Small intestine (tissue), 7 donors: ENCODE measurements around the gene OR1C1. TPM values are rescaled to one million over a fixed set of nuclear protein-coding genes. Genes with fewer than 3 reads are reported as not detected.
"Not testable (repeated sequence)": the region's sequence is repeated elsewhere in the genome, so short reads cannot be mapped to it uniquely, and the experiment has no call there.

Experiments used
- DNase-seq, 2 donors: peaks; one replicate each; pipeline versions ENCODE4 v3.0.0 to v3.0.0-alpha.2; 2013
- FAIRE-seq: peaks from 2 replicates; lab custom pipeline; 2012; peaks lifted over from hg19 to GRCh38; lab: Jason Lieb, UNC
- H3K27ac ChIP-seq, 3 donors: one replicate each; pipeline ENCODE4 v1.5.1; 2013; ENCODE audit warnings: low read length in 2 of 3, mild to moderate bottlenecking in 2 of 3, control low read depth in 1 of 3, inconsistent platforms in 1 of 3, low read depth in 1 of 3, moderate library complexity in 1 of 3
- H3K27me3 ChIP-seq, 3 donors: one replicate each; pipeline ENCODE4 v1.6.1; 2013; ENCODE audit warnings: low read length in 3 of 3, inconsistent platforms in 1 of 3; ENCODE audit not compliant: control insufficient read depth in 3 of 3, insufficient read depth in 3 of 3
- H3K36me3 ChIP-seq, 3 donors: one replicate each; pipeline ENCODE4 v1.6.1; 2013; ENCODE audit warnings: low read length in 3 of 3, inconsistent platforms in 1 of 3, low read depth in 1 of 3, mild to moderate bottlenecking in 1 of 3, moderate library complexity in 1 of 3; ENCODE audit not compliant: control insufficient read depth in 3 of 3, insufficient read depth in 2 of 3
- H3K4me1 ChIP-seq, 3 donors: one replicate each; pipeline ENCODE4 v1.6.1; 2013; ENCODE audit warnings: low read length in 2 of 3, inconsistent platforms in 1 of 3, low read depth in 1 of 3, mild to moderate bottlenecking in 1 of 3, moderate library complexity in 1 of 3; ENCODE audit not compliant: control insufficient read depth in 3 of 3, insufficient read depth in 2 of 3
- H3K4me3 ChIP-seq, 3 donors: one replicate each; pipeline ENCODE4 v1.5.1; 2013; ENCODE audit warnings: low read length in 3 of 3, control low read depth in 1 of 3, inconsistent platforms in 1 of 3, low read depth in 1 of 3, mild to moderate bottlenecking in 1 of 3, moderate library complexity in 1 of 3
- H3K9me3 ChIP-seq, 2 donors: one replicate each; pipeline ENCODE4 v1.6.1; 2013; ENCODE audit warnings: low read depth in 1 of 2, low read length in 1 of 2; ENCODE audit not compliant: control insufficient read depth in 2 of 2, insufficient read depth in 1 of 2
- WGBS, 3 donors: extraction: QIAGEN DNeasy Blood & Tissue Kit; methylation state at CpG; one replicate each; pipeline ENCODE4 v1.1.7; 2013; 5-methylcytosine and 5-hydroxymethylcytosine counted together
- polyA plus RNA-seq, 4 donors: library from polyadenylated mRNA; stranded (reverse) in 3 of 4; unstranded in 1 of 4; fragments of 200-250 nt in 3 of 4; fragments of 120-200 nt in 1 of 4; gene quantifications; one replicate each; pipeline versions ENCODE4 v1.2.1 to v1.2.3, GENCODE V29; 2013
- donor health status: healthy with polysubstance abuse.
- donor health status: control.
- donor health status: control.
- donor health status: Bipolar disorder and iron deficiency.
- donor health status: healthy.

Gene OR1C1
- polyA plus RNA-seq, 4 donors, result not detected

- FAIRE-seq, H3K4me1 ChIP-seq, DNase-seq, H3K9me3 ChIP-seq, H3K36me3 ChIP-seq, H3K27me3 ChIP-seq, H3K27ac ChIP-seq, H3K4me3 ChIP-seq: not testable (repeated sequence)
- 35 to 59% (median 48%) methylated on average over 3 of the region's 3 CpGs for WGBS, 3 donors
These were observed 18.1 kb downstream of the OR1C1 start for GRCh38 chr1:247742215-247742760.

DNA sequence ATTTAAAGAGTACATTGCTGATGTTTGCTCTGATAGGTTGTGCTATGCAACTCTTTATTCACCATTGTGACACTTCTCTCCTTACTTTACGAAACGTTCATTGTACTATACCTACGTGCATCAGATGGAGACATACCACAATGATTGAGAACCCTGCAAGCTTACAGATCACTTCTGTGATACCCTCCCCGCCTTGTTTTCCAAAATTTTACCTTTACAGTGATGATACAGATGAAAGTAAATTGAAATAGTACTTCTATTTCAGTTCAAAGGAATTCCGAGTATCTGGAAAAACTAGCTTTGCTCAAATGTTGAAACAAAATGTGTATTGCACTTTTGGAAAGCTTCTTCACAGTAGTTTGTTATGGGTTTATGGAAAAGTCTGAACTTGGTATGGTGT, 18.6 kb downstream of the OR1C1 start:
- DNase-seq (no peak), FAIRE-seq (no peak)
- Histone ChIP-seq H3K27ac (no peak overlapping the region), H3K27me3 (no peaks in the 10 kb centered on the region), H3K9me3 (peaks cover 0 to 3% of the 10 kb centered on the region in 2 donors), H3K4me3 (no peak overlapping the region), H3K4me1 (no peaks in the 10 kb centered on the region), H3K36me3 (no peaks in the 10 kb centered on the region)
- 74 to 81% (median 77%) methylated on average over 5 of the region's 5 CpGs for WGBS, 3 donors

DNA sequence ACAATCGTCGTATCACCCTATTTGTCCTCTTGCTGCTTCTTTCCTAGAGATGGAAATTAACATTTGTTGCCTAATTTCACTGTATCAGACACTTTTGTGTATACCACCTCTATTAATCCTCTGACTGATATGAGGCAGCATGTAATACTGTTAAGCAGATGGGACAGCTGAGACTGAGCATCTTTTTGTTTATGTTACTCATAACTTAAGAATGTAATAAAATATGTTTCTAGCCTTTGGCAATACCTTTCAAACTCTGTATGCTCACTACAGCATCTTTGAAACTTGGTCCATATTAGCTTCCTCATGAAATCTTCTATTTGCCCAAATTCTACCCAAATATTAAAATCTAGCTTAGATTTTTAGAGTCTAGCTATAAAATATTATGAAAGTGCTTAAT, 19.6 kb downstream of the OR1C1 start:
- peaks cover 0 to 6% of the 10 kb centered on the region in 2 donors for H3K9me3 ChIP-seq
- 84 to 90% (median 89%) methylated on average over 2 of the region's 2 CpGs for WGBS, 3 donors
- FAIRE-seq (no peak), DNase-seq (no peak)
- H3K36me3 ChIP-seq, result no peaks in the 10 kb centered on the region
- no peak overlapping the region for H3K27ac ChIP-seq
- H3K4me1 ChIP-seq, result no peaks in the 10 kb centered on the region
- no peak overlapping the region for H3K4me3 ChIP-seq
- H3K27me3 ChIP-seq, result no peaks in the 10 kb centered on the region

DNA sequence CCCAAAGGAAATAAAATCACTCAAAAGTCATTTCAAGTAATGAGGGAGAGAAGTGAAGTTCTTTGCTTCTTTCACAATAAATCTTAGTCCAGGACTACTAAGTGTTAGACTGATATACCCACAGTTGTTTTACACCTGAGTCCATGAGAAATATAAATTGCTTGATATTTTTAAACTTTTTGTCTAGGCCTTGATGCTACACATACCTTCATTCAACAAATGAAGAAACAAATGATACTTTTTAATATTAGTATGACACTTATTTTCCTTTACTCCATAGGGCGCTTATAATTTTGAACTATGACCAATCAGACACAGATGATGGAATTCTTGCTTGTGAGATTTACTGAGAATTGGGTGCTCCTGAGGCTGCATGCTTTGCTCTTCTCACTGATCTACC, 22.0 kb downstream of the OR1C1 start, which contains the start of gene OR14K1:
Gene OR14K1, plus strand, starts transcription at position 301 of the 400 bp plus-strand sequence. Its CDS starts 0 bp downstream, at position 301.
- H3K27me3 ChIP-seq, result no peaks in the 10 kb centered on the region
- no peak for FAIRE-seq
- DNase-seq, result no peak
- H3K4me1 ChIP-seq, result no peaks in the 10 kb centered on the region
- 93 to 98% (median 97%) methylated on average over 1 of the region's 1 CpG for WGBS, 3 donors
- no peak within 1 kb of the TSS for H3K4me3 ChIP-seq
- no peaks in the 10 kb centered on the region for H3K36me3 ChIP-seq
- peaks cover 0 to 6% of the 10 kb centered on the region in 2 donors for H3K9me3 ChIP-seq
- H3K27ac ChIP-seq, result no peak within 1 kb of the TSS

- peaks cover 3 to 7% of the 10 kb centered on the region in 2 donors for H3K9me3 ChIP-seq
- WGBS, 3 donors, result 88 to 92% (median 90%) methylated on average over 4 of the region's 4 CpGs
- DNase-seq, result no peak
- no peak overlapping the region for H3K4me3 ChIP-seq
- no peaks in the 10 kb centered on the region for H3K36me3 ChIP-seq
- H3K27me3 ChIP-seq, result no peaks in the 10 kb centered on the region
- H3K27ac ChIP-seq, result no peak overlapping the region
- no peaks in the 10 kb centered on the region for H3K4me1 ChIP-seq
- FAIRE-seq, result no peak
These were observed 39.1 kb downstream of the OR1C1 start for GRCh38 chr1:247721222-247721621.

DNA sequence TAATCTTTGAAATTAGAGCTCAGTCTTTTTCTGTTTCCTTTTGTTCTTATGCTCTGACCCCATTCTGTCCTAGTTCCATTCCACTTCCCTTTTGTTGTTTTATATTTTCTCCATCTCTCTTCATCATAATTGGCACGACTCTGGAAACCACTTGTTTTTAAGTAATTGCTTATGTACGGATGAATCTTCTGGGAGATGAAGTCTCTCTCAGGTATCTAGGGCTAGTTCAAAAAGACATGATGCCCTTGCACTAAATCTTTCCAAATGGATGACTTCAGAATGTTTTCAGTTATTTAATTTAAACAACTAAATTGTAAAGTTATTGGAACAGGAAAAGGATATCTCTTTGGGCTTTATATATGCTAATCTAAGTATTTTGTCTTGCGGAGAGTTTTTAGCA, 43.8 kb downstream of the OR1C1 start, which contains the start of gene OR6F1:
Gene OR6F1, minus strand, starts transcription at position 101 of the 400 bp plus-strand sequence. CDS start 3,891 bp downstream, outside the sequence.
- no peaks in the 10 kb centered on the region for H3K4me1 ChIP-seq
- H3K27ac ChIP-seq, result no peak within 1 kb of the TSS
- H3K36me3 ChIP-seq, result no peaks in the 10 kb centered on the region
- DNase-seq (no peak), FAIRE-seq (no peak)
- no peak within 1 kb of the TSS for H3K4me3 ChIP-seq
- H3K9me3 ChIP-seq, result peaks cover 3 to 14% of the 10 kb centered on the region in 2 donors
- WGBS, 3 donors, result 82 to 90% (median 89%) methylated on average over 3 of the region's 3 CpGs
- no peaks in the 10 kb centered on the region for H3K27me3 ChIP-seq

GRCh38 chr1:247713753-247714152, 46.6 kb downstream of the OR1C1 start:
- Histone ChIP-seq H3K36me3 (no peaks in the 10 kb centered on the region), H3K9me3 (peaks cover 0 to 12% of the 10 kb centered on the region in 2 donors), H3K4me1 (no peaks in the 10 kb centered on the region), H3K27ac (no peak overlapping the region), H3K27me3 (no peaks in the 10 kb centered on the region), H3K4me3 (no peak overlapping the region)
- WGBS, 3 donors, result 86 to 94% (median 91%) methylated on average over 7 of the region's 7 CpGs
- DNase-seq (no peak), FAIRE-seq (no peak)

GRCh38 chr1:247710681-247711080, 49.7 kb downstream of the OR1C1 start:
- FAIRE-seq, H3K27ac ChIP-seq, H3K4me1 ChIP-seq, H3K27me3 ChIP-seq, H3K4me3 ChIP-seq, H3K36me3 ChIP-seq, DNase-seq: not testable (repeated sequence)
- H3K9me3 ChIP-seq, result peaks cover 0 to 17% of the 10 kb centered on the region in 2 donors
- 92 to 93% (median 92%) methylated on average over 8 of the region's 8 CpGs for WGBS, 3 donors
